Pulmonary artery endothelial cell (primary cell): ENCODE measurements around the gene GTF2H2. TPM values are rescaled to one million over a fixed set of nuclear protein-coding genes. Genes with fewer than 3 reads are reported as not detected.
"Not testable (repeated sequence)": the region's sequence is repeated elsewhere in the genome, so short reads cannot be mapped to it uniquely, and the experiment has no call there.

ENCODE experiments used
- DNase-seq: peaks from one replicate; pipeline ENCODE4 v3.0.0-alpha.2; 2011; ENCODE audit warnings: low read depth, low spot score
- total RNA-seq: library from RNA; depleted of rRNA; stranded (reverse); fragments of >200 nt; gene quantifications from 2 replicates; pipeline ENCODE4 v1.2.3, GENCODE V29; 2014

The GTF2H2 gene
- total RNA-seq, 1 donor from 2014 or later = 13.1 TPM

DNA sequence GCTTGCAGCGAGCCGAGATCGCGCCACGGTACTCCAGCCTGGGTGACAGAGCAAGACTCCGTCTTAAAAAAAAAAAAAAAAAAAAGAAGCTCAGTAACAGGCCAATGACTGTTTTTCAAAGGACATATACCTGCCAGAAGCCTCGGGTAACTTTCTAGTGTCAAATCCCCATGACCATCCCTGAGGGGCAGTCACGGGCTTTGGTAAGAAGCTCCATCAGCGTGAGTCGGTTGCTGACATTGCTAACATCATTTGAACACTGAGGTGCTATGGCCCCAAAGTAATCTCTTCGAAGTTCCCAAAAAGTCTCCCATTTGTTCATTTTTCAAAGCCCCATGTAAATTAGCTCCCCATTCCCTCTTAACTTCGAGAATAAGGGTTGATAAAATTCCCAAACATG lies 53.9 kb downstream of the GTF2H2 start:
- DNase-seq = no peak

DNA sequence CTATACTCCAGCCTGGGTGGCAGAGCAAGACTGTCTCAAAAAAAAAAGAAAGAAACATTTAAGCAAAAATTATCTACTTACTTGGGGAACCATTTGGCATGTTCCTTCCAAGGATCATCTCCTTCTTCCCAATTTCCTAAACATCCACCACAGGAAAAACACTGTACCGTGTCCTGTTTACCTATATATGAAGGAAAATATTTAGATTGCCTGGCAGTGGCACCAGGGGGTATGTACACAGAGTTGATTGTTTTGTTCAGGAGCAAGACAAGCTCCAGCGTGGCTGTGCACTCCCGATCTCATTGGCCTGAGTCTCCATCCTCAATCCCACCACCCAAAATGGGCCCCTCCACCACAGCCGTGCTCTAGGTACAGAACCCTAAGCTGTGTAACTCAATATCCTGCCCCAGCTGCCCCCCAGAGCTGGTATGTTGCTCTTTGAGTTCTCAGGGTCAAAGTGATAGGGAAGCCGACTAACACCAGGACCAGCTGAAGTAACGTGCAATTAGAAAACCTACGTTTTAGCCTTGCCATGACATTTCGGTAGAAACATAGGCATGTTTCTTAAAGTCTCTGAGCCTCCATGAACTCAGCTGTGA lies 56.2 kb downstream of the GTF2H2 start:
- no peak for DNase-seq

DNA sequence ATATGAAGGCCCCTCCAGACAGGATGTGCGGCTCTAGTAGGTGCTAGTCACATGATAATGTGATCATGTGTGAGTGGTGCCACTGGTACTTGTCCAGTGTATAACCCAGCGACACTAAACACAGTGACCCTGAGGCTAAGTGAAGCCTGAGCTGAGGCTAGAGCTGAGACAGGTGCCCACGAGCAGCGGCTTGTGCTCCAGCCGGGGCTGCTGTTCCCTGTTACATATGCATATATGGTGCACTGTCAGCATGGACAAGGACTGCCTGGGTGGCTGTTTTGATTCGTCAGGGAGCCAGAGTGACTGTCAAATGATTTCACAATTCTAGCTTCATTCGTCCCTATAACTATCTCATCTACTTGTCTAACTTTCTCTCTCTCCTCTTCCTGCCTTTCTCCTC lies 60.5 kb downstream of the GTF2H2 start:
- DNase-seq = not testable (repeated sequence)

Other genes starting within 250 kb of the GTF2H2 start
- 1.8 and 2.3 TPM in 2 replicates for gene SERF1A, start 167.0 kb downstream of the GTF2H2 start, total RNA-seq
- gene SMN1, start 142.6 kb downstream of the GTF2H2 start, total RNA-seq = 31.7 and 38.4 TPM in 2 replicates
- gene NAIP, start 42.3 kb downstream of the GTF2H2 start, total RNA-seq = 1.2 and 1.5 TPM in 2 replicates